WI38 (cell line): ENCODE results near the gene KRTAP1-5.

Experiments
- H3K4me3 ChIP-seq: 2 replicates; pipeline ENCODE4 v1.5.1; 2011; ENCODE audit warnings: low read depth, mild to moderate bottlenecking, control low read depth, low read length
- CTCF ChIP-seq: IDR thresholded peaks from 2 replicates; pipeline ENCODE4 v1.5.1; 2012; ENCODE audit warnings: low read depth, mild to moderate bottlenecking, control low read depth, low read length

Gene KRTAP1-5

GRCh38 chr17:41026715-41027471 lies at the start of gene KRTAP1-5:
Gene KRTAP1-5 (minus strand): TSS chr17:41027208. CDS start chr17:41027155, 53 bp downstream.
- no peak for TF ChIP-seq CTCF
- H3K4me3 ChIP-seq, result no peak within 1 kb of the TSS

GRCh38 chr17:41076788-41077187 lies 49.8 kb upstream of the KRTAP1-5 start:
- TF ChIP-seq CTCF, result no peak
- H3K4me3 ChIP-seq, result no peak overlapping the region

GRCh38 chr17:41073676-41074075 lies 46.7 kb upstream of the KRTAP1-5 start:
- no peak for TF ChIP-seq CTCF

GRCh38 chr17:41071606-41072360 lies 44.8 kb upstream of the KRTAP1-5 start:
- no peak overlapping the region for H3K4me3 ChIP-seq
- TF ChIP-seq CTCF, result no peak

More at GRCh38 chr17:41073676-41074075, 46.7 kb upstream of the KRTAP1-5 start:
- no peak overlapping the region for H3K4me3 ChIP-seq

- H3K4me3 ChIP-seq, result no peak overlapping the region
- TF ChIP-seq CTCF, result no peak
Observed at GRCh38 chr17:41069031-41069430, 42.0 kb upstream of the KRTAP1-5 start.

- no peak overlapping the region for H3K4me3 ChIP-seq
- no peak for TF ChIP-seq CTCF
Observed at GRCh38 chr17:41067281-41067680, 40.3 kb upstream of the KRTAP1-5 start.
